HG03442 (cell line): ENCODE results near the gene NUP214.

Experiments used
- ATAC-seq: cut with Tn5 transposase; IDR thresholded peaks from one replicate; pipeline ENCODE4 v1.9.1; 2021; ENCODE audit warnings: mild to moderate bottlenecking, moderate library complexity; ENCODE audit not compliant: unreplicated experiment

The NUP214 gene

GRCh38 chr9:131125288-131126058 lies at the start of gene NUP214:
Gene NUP214 (plus strand): TSS chr9:131125586. CDS start chr9:131125705, 119 bp downstream.
- peak; percentile 96 for ATAC-seq

GRCh38 chr9:131076347-131077195 lies 48.8 kb upstream of the NUP214 start:
- no peak for ATAC-seq

GRCh38 chr9:131078427-131079366 lies 46.7 kb upstream of the NUP214 start:
- no peak for ATAC-seq

DNA sequence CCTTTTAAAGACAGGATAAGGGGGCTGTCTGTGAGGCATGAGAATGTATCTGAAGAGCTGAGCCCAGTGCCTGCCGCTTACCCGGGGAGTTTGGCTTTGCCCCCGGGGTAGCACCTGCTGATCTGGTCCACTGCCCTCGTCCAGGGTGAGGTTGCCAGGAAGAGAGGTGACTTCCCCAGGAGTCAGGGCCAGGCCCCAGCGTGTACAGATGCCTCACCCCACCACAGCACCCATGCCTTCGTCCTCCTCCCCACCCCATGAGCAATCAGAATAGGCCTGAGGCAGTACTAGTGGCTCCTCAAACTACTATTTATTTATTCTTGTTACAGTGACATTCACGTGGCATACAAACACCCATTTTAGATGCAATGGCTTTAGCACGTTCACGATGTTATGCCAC lies 44.8 kb upstream of the NUP214 start:
- ATAC-seq: no peak

DNA sequence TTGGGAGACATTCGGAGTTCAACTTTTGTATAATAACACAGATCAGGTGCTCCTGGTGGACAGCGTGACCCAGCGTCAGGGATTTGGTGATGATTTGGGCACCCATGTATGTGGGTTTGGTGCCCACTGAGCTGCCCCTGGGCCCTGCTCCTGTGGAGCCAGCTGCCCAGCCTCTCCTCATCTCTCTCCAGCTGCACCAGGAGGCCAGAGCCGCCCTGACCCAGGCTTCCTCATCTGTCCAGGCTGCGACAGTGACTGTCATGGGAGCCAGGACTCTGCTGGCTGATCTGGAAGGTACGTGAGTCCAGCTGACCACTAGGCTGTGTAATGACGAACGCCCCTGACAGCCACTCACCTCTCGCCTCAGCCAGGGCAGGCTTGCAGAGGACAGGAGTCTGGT lies 43.5 kb upstream of the NUP214 start:
- ATAC-seq: no peak

DNA sequence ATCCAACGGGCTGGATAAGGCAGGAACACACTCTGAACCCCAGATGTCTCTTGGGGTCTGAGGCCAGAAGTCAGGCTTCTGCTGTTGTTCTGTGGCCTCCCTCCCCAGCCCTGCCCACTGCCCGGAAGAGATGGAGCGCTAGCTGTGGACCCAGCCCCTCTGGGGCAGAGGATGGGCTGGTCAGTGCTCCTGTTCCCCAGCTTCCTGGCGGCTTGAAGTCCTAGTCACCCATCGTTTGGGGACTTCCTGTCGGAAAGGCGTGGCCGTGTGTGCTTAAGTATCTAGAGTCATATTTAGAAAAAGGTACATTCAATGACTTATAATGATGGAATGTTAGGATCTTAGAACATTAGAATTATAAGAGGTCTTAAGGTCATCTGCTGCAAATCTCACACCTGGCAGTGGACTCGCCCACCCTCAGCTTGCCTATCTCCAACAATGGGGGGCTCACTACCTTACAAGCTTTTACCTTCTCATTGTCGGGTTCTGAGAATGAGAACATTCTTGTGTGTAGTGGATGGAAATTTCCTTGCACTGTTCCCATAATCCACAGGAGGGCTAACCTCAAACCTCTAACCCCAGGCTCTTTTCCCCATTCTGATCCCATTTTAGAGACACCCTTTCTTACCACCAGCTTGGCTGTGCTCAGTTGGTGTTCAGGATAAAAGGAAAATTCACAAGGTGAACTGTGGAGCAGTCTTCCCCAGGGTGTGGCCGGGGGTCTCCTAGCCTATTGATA lies 42.4 kb upstream of the NUP214 start:
- ATAC-seq: no peak

DNA sequence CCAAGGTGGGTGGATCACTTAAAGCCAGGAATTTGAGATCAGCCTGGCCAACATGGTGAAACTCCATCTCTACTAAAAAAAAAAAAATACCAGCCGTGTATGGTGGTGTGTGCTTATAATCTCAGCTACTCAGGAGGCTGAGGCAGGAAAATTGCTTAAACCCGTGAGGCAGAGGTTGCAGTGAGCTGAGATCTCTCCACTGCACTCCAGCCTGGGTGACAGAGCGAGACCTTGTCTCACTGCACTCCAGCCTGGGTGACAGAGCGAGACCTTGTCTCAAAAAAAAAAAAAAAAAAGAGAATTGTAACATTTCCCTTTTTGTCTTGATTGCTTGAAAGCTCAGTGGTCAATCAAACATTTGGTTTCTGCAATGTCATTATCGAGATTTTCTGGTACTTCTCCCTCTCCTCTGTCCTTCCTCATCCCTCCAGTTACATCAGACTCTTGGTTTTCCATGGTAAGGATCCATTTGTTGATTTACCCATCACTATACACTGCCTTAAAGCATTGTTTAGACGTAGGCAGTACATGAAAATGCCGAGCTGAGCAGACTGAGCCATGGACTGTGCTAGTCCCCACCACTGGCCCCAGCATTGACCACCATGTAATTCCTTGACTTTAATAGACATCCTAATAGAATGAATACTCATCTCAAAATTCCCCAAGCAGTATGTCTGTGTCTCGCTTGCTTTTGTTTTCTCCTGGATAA lies 40.6 kb upstream of the NUP214 start:
- ATAC-seq: no peak

- no peak for ATAC-seq
These were observed 39.8 kb upstream of the NUP214 start for GRCh38 chr9:131085370-131086122.

DNA sequence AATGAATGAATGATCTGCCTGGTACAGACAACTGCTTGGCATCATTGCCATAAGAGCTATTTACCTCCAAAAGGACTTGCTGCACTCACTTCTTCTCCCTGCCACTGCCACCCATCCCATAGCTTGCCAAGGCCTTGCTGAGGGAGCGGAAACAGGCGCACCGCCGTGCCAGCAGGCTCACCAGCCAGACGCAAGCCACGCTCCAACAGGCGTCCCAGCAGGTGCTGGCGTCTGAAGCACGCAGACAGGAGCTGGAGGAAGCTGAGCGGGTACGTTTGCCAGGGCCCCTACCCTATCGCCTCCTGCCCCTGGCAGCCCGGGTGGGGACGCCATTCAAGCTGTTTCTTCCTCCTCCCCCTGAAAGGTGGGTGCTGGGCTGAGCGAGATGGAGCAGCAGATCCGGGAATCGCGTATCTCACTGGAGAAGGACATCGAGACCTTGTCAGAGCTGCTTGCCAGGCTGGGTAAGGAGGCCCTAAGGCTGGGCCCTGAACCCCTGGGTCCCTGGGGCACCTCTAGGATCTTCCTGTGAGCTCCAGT lies 38.0 kb upstream of the NUP214 start:
- ATAC-seq: no peak

GRCh38 chr9:131090025-131090787 lies 35.2 kb upstream of the NUP214 start:
- no peak for ATAC-seq

DNA sequence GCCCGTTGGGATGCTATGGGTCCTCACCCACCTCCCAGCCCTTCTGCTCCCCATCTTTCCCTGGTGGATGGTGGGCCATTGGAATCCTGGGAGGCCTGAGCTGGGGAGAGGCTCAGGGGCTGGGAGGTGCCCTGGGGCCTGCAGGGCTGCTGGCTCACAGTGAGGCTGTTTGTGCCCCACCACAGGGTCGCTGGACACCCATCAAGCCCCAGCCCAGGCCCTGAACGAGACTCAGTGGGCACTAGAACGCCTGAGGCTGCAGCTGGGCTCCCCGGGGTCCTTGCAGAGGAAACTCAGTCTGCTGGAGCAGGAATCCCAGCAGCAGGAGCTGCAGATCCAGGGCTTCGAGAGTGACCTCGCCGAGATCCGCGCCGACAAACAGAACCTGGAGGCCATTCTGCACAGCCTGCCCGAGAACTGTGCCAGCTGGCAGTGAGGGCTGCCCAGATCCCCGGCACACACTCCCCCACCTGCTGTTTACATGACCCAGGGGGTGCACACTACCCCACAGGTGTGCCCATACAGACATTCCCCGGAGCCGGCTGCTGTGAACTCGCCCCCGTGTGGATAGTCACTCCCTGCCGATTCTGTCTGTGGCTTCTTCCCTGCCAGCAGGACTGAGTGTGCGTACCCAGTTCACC lies 33.9 kb upstream of the NUP214 start:
- no peak for ATAC-seq

DNA sequence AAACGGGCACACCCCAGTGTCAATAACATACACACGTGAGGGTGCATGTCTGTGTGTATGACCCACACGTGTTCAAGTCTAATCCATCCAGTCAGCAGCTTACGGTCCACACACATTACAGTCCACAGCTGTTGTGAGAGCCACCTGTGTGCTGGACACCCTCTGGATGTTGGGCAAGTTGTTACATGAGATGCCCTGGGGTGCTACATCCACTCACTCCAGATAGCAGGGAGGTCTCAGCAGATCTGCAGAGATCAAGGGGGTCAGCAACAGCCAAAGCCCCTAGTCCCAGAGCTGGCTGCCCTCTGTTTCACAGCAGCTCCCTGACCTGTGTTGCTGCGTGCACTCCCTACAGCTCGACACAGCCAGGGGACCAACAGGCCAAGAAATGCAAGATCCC lies 33.4 kb upstream of the NUP214 start:
- ATAC-seq: no peak

GRCh38 chr9:131092548-131093440 lies 32.6 kb upstream of the NUP214 start:
- no peak for ATAC-seq

- ATAC-seq: no peak
These were observed 31.4 kb upstream of the NUP214 start for GRCh38 chr9:131094015-131094414.

DNA sequence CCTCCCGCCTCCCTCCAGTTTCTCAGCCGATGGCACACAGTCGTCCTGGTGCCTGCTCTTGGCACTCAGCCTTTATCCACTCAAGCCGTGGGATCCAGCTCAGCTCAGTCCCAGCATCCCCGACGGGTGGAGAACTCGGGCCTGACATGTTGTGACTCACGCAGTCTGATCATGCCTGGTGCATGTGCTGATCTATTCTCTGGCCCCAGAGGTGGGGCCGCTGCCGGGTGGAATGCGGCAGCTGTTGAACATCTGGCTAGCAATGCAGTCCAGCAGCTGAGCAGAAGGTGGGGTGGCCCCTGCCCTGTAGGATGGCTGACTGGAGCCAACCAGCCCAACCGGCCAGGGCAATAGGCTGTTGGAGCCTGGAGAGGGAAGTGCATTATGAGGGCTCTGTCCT lies 30.8 kb upstream of the NUP214 start:
- no peak for ATAC-seq

GRCh38 chr9:131095666-131096268 lies 29.6 kb upstream of the NUP214 start:
- ATAC-seq: no peak
